VCaP (cell line): ENCODE measurements around the gene CAMTA1.
A peak's percentile ranks its signal among the peaks of the same experiment; 100 is the strongest.

Experiments used
- H3K27ac ChIP-seq: fragments of 450-650 bp; 2 replicates; pipeline ENCODE4 v1.5.1; 2017
- TF ChIP-seq, protein P1 (sequence below): fragments of 450-650 bp; conservative IDR thresholded peaks from 2 replicates; pipeline ENCODE4 v1.5.1; 2017; ENCODE audit warnings: mild to moderate bottlenecking, moderate library complexity

Gene CAMTA1

DNA sequence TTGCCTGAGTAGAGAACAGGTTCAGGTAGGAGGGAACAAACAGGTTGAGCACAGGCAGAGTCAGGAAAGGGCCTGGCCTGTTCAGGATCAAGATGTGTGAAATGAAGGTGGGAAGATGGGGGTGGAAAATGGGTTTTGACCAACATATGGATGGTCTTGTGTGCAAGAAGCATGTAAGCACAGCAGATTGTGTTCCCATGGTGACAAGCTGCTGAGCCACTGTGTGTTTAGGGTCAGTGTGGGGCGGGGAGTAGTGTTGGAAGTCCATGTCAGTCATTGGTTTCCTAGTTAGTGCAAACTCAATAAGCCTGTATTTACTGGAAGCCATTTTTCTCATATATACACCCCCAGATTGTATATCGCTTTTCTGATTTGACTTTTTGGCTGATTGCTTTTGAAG, 111.9 kb downstream of the CAMTA1 start:
- H3K27ac ChIP-seq, result no peak overlapping the region
- TF ChIP-seq, protein P1, sequence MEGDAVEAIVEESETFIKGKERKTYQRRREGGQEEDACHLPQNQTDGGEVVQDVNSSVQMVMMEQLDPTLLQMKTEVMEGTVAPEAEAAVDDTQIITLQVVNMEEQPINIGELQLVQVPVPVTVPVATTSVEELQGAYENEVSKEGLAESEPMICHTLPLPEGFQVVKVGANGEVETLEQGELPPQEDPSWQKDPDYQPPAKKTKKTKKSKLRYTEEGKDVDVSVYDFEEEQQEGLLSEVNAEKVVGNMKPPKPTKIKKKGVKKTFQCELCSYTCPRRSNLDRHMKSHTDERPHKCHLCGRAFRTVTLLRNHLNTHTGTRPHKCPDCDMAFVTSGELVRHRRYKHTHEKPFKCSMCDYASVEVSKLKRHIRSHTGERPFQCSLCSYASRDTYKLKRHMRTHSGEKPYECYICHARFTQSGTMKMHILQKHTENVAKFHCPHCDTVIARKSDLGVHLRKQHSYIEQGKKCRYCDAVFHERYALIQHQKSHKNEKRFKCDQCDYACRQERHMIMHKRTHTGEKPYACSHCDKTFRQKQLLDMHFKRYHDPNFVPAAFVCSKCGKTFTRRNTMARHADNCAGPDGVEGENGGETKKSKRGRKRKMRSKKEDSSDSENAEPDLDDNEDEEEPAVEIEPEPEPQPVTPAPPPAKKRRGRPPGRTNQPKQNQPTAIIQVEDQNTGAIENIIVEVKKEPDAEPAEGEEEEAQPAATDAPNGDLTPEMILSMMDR, result no peak

DNA sequence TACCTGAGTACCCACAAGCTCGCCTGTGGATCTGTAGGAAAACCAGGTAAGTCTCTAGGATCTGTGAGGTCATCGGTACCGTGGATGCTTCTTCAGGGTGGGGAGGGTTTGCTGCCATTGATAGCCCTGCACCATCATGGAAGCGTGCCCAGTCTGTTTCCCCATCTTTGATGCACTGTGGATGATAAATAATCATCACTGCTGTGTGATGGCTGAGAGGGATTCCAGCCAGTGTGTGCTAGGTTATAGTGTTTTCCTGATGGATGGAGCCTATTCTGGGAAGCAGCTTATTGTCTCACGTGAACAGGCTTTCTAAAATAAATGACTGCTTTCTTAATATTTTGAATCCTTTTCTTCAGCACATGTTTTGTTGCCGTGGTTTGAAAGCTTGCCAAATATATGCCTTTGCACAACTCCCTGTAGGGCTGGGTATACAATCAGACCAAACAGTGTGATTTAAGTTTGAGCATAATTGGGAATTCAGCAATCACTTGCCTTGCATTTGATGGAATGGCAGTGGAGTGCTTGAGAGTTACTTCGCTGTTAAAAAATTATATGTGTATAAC, 113.8 kb downstream of the CAMTA1 start:
- H3K27ac ChIP-seq, result peak overlapping the region; percentile 70
- TF ChIP-seq, protein P1, result no peak

DNA sequence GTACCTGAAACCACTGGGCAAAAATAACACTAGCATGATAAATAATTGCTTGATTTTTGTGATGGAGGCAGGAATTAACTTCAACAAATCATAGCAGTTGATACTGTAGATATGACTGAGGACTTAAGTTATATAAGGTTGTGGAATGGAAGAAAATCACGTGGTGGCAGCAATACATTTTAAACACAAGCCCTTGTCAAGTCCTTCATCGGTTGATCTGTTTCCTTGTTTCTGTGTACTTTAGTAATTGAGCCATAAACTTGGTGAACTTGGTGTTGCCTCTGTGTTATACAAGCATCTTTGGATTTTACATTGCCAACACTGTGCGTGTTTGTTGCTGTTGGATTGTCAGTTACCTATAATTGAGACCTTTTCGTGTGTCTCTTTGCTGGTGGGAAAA, 114.4 kb downstream of the CAMTA1 start:
- TF ChIP-seq, protein P1, result no peak
- H3K27ac ChIP-seq, result peak overlapping the region; percentile 70

DNA sequence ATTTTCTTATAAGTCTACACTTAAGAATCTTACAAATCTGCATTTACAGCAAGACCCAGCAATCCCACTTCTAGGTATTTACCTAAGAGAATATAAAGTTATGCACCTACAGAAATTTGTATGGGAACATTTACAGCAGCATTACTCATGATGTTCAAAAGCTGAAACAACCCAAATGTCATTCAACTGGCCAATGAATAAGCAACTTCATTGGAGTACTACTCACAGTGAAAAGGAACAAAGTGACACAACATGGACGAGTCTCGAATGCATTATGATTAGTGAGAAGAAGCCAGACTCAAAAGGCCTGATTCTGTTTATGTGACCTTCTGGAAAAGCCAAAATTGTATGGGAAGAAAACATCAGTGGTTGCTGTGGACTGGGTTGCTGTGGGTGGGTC, 116.9 kb downstream of the CAMTA1 start:
- no peak overlapping the region for H3K27ac ChIP-seq
- TF ChIP-seq, protein P1, result no peak

DNA sequence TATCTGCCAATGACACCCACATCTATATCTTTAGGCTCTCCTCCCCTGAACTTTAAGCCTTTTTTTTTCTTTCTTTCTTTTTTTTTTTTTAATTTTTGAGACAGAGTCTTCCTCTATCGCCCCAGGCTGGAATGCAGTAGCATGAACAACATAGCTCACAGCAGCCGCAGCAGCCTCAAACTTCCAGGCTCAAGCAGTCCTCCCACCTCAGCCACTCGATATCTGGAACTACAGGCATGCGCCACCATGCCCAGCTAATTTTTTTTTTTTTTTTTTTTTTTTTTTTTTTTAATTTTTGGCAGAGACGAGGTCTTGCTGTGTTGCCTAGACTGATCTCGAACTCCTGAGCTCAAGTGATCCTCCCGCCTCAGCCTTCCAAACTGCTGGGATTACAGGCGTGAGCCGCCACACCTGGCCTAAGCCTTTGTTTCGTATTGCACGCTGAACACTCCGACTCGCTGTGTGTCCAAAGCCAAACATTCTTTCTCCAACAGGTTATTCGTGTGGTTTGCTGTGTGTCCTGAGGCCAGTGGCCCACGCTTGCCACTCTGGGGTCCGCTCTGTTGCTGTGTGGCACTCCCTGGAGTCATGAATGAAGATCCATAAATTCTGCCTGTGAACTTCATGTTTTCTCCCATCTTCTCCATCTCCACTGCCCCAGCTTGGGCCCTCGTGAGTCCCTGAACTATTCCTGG, 119.4 kb downstream of the CAMTA1 start:
- TF ChIP-seq, protein P1, result no peak
- no peak overlapping the region for H3K27ac ChIP-seq

DNA sequence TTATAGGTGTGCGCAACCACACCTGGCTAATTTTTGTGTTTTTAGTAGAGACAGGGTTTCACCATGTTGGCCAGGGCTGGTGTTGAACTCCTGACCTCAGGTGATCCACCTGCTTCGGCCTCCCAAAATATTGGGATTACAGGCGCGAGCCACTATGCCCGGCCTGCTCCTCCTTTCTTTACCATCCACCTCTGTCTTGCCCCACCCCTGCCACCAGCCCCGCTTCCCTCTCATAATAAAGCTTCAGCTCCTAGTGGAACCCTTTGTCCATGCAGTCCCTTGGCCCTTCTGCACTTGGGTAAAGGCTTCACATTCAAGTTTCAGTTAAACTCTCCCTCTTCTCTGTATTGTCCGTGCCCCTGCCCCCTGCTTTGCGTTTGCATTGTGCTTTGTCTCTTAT, 120.1 kb downstream of the CAMTA1 start:
- no peak overlapping the region for H3K27ac ChIP-seq
- TF ChIP-seq, protein P1, result no peak

DNA sequence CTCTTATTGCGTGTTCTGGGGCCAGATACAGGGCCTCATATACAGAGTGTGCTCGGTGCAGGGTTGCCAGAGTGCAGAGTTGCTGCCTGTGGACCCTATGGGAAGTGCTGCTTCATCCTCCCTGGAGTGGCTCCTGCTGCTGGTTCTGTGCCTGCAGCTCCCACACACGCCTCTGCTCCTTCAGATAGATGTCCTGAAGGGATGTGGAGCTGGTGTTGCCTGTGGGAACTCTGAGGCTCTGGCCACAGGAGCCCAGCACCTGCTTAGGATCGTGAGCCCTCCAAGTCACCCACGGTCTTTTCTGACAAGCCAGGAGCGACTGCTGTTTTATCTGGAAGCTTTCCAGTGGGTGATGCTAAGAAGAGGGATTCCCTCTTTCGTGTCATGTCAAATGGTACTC, 120.5 kb downstream of the CAMTA1 start:
- TF ChIP-seq, protein P1, result no peak
- no peak overlapping the region for H3K27ac ChIP-seq
